Measurements from ENCODE around the gene MAPK1IP1L.
"Not testable (repeated sequence)": the region's sequence is repeated elsewhere in the genome, so short reads cannot be mapped to it uniquely, and the experiment has no call there.

The MAPK1IP1L gene

GRCh38 chr14:55051423-55052268, at the start of gene MAPK1IP1L:
MAPK1IP1L (plus strand) TSS chr14:55051647; CDS start chr14:55061684, 10,037 bp downstream.
- peak; percentile 91 for DNase-seq

GRCh38 chr14:55005071-55005470, 46.4 kb upstream of the MAPK1IP1L start:
- DNase-seq, result no peak

- no peak for DNase-seq
Observed at GRCh38 chr14:55015006-55015405, 36.4 kb upstream of the MAPK1IP1L start.

- no peak for DNase-seq
Observed at GRCh38 chr14:55019968-55020554, 31.4 kb upstream of the MAPK1IP1L start.

- not testable (repeated sequence) for DNase-seq
Observed at GRCh38 chr14:55024365-55024764, 27.1 kb upstream of the MAPK1IP1L start.

GRCh38 chr14:55025948-55026347, 25.5 kb upstream of the MAPK1IP1L start:
- DNase-seq, result no peak

GRCh38 chr14:55026441-55026792, 25.0 kb upstream of the MAPK1IP1L start:
- no peak for DNase-seq

- peak; percentile 95 for DNase-seq
Observed at GRCh38 chr14:55026793-55027561, 24.5 kb upstream of the MAPK1IP1L start, which contains the start of the genes SOCS4 and WDHD1. SOCS4 (plus strand) TSS chr14:55027236; CDS start chr14:55043042, 15,806 bp downstream. WDHD1 (minus strand) TSS chr14:55027099; CDS start chr14:55026787, 312 bp downstream.

- DNase-seq, result no peak
Observed at GRCh38 chr14:55028066-55028465, 23.4 kb upstream of the MAPK1IP1L start.

- no peak for DNase-seq
Observed at GRCh38 chr14:55028476-55028875, 23.0 kb upstream of the MAPK1IP1L start.

- no peak for DNase-seq
Observed at GRCh38 chr14:55031190-55031589, 20.3 kb upstream of the MAPK1IP1L start.

GRCh38 chr14:55037995-55038394, 13.5 kb upstream of the MAPK1IP1L start:
- not testable (repeated sequence) for DNase-seq

GRCh38 chr14:55038708-55039107, 12.7 kb upstream of the MAPK1IP1L start:
- no peak for DNase-seq

GRCh38 chr14:55043528-55043927, 7.9 kb upstream of the MAPK1IP1L start:
- no peak for DNase-seq

GRCh38 chr14:55045087-55045486, 6.4 kb upstream of the MAPK1IP1L start:
- DNase-seq, result no peak

- DNase-seq, result no peak
Observed at GRCh38 chr14:55047301-55048053, 4.0 kb upstream of the MAPK1IP1L start.

- no peak for DNase-seq
Observed at GRCh38 chr14:55048900-55049436, 2.5 kb upstream of the MAPK1IP1L start.

GRCh38 chr14:55051165-55051422, 353 bp upstream of the MAPK1IP1L start:
- no peak for DNase-seq

GRCh38 chr14:55052269-55052930, 953 bp downstream of the MAPK1IP1L start:
- DNase-seq, result no peak

- no peak for DNase-seq
Observed at GRCh38 chr14:55053018-55053417, 1.6 kb downstream of the MAPK1IP1L start.

- no peak for DNase-seq
Observed at GRCh38 chr14:55053500-55053899, 2.1 kb downstream of the MAPK1IP1L start.

- no peak for DNase-seq
Observed at GRCh38 chr14:55054098-55054497, 2.7 kb downstream of the MAPK1IP1L start.

Measured in CD4-positive, alpha-beta T cell treated with Interleukin-17A for 1 hour (primary cell).